C1 segment of cervical spinal cord (tissue), 14 donors: Measurements from ENCODE around the gene NR3C1.
A peak's percentile ranks its signal among the peaks of the same experiment; 100 is the strongest.

Source experiments
- DNase-seq, 14 donors: peaks; one replicate each; lab custom pipeline; 2025; lab: John Stamatoyannopoulos, UW

The NR3C1 gene

DNA sequence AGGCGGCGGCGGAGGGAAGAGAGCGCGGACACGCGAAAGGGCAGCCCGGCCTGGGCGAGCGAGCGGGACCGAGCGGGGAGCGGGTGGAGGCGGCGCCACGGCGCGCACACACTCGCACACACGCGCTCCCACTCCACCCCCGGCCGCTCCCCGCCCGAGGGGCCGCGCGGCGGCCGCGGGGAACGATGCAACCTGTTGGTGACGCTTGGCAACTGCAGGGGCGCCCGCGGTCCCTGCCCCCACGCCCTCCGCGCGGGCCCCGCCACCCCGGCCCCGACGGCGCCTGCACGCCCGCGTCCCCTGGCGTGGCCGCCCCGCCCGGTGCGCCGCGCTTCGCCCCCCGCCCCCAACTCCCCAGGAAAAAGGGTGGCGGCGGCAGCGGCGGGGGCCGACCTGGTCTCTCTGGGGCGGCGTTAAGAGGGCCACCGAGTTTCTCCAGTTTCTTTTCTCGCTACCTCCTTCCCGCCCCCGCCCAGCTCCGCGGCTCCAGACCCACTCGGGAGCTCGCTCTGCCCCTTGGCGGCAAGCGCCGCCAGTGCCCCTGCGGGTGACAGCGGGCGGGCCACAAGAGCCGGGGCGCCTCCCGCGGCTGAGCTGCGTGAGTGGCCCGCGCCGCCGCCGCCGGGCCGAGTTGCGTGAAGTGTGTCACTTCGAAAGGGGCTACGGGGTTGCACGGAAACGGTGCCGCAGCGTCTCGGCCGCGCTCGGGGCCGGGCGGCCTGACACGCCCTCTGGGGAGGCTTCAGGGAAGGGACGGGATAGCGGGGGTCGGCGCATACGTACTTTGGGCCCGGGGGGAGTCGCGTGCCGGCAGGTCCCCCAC is at the start of gene NR3C1:
NR3C1 (minus strand) TSS at position 94 of the 823 bp plus-strand sequence. CDS start 2,847 bp downstream, outside the sequence.
- peak; percentile 52 to 96 (median 88) for DNase-seq

DNA sequence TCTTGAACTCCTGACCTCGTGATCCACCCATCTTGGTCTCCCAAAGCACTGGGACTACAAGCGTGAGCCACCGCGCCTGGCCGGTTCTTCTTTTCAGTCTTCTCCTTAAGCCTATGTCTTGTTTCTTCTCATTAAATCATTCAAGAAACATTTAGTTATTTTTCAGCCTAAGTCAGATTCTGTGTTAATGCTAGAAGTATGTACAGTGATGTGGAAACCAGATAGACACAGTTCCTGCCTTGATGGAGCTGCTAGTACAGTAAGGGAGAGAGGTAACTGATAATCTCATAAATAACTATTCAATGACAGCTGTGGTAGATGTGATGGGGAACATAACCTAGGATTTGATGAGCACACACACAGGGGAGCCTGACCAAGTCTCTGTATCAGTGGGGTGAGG is 46.3 kb upstream of the NR3C1 start:
- DNase-seq = no peak

DNA sequence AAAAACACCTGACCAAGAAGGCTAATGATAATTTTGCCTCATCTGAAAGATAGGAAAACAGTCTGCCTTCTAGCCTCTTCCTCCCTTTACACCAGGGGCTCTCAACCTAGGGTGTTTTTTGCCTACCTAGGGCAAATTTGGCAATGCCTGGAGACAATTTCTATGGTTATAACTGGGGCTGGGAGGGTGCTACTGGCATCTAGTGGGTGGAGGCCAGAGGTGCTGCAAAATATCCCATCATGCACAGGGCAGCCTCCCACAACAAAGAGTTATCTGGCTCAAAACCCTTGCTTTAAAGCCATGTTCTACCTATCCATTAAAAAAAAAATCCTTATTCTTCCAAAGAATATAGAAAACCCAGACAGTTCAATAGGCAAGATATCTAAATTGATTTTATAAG is 45.0 kb upstream of the NR3C1 start:
- no peak for DNase-seq

- no peak for DNase-seq
Measured at GRCh38 chr5:143447983-143448382, 44.5 kb upstream of the NR3C1 start.

DNA sequence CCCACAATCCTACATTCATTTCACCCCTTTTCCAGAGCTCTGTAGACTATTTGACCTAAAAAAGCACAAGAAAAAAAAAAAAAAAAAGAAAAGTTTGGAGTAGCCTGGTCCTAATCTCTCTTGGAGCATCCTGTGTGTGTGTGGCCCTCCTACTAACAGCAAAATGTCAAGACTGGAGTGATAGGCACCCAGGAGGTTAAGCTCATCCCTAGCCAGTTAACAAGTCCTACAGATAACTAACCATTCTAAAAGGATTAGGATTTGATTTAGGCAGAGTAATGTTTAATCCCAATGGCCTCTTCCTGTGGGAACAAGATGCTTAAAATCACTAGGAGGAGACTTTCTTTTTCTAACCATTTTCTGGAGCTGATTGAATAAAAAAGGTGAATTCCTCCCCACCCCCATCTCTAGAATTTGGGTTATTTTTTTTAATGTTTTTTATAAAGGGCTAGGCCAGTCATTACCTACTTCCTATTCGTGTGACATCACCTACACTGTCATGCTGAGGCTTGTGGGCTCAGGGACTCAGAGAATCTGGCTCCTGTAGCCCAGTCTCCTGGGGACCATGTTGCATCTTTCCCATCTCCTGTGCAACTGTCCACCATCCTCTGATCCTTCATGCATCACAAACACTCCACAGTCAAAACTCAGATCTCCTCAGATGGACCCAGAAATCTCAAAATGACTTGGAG is 43.2 kb upstream of the NR3C1 start:
- no peak for DNase-seq

- DNase-seq = no peak
Measured at GRCh38 chr5:143445776-143446175, 42.3 kb upstream of the NR3C1 start.

DNA sequence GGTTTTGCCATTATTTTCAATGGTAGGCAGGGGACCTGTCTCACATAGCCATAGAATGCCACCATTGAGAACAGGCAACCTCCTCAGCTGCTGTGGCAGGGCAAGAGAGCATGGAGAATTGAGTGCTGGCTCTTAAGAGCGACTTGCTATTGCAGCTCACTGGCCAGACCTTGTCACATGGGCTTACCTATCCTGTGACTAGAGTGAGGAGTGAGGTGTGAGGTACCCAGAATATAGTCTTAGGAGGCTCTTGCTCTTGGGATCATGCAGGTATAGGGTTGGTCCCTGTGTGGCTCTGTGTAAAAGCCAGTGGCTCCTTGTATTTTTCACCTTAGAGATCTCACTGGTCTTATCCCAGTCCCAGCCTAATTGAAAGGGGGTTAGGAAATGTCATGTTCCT is 39.8 kb upstream of the NR3C1 start:
- DNase-seq = no peak

- DNase-seq = no peak
Measured at GRCh38 chr5:143442385-143442784, 38.9 kb upstream of the NR3C1 start.

DNA sequence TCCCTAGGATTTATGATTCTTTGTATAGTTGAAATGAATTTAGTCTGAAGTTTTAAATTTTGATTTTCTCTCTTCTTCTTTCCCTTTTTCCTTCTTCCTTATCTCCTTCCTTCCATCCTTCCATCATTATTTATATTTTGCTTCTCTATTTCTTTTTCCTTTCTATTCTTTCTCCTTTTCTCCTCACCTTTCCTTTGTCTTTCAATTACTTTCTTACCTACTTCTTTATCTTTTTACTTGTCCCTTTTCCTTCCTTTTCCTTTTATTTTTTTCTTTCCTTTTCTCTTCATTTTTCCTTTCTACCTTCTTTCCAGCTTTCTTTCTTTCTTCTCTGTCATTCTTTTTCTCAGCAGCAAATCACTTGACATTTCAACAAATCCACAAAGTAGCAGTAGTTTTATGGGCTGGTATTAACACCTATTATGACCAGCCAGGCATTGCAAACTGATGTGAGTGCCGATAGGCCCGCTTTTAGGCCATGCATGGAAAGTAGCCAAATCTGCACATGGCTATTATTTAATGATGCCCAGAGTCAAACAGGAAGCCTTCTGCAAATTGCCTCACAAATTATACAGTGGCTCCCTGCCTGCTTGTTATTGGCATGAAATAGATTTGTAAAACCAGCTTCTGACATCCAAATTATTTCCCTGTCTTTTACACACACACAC is 37.1 kb upstream of the NR3C1 start:
- DNase-seq = no peak

DNA sequence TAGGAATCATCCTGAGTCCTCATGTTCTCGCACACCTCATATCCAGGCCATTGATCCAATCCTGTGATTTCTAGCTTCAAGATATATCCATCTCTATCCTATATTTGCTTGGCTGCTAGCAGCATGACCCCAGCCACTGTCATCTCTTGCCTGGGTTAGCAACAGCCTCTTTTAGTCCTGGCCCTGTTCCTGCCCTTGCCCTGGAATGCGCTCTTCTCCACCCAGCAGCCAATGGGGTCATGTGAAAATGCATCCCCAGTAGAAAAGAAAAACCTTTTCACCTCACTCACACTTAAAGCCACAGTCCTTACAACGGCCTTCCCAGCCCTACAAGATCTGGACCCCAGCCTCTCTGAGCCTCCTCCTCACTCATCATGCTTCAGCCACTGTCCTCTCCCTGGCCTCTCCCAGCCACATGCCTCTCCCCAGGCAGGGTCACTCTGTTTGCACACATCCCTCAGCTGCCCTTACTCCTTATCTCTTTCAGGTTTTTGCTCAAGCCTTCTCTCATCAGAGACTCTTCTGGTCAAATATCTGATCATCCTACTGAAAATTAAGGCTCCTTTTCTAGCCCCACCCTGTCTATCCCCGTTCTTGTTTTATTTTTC is 34.3 kb upstream of the NR3C1 start:
- no peak for DNase-seq

GRCh38 chr5:143436871-143437270 is 33.4 kb upstream of the NR3C1 start:
- DNase-seq = no peak

GRCh38 chr5:143435210-143435657 is 31.7 kb upstream of the NR3C1 start:
- peak in 7 of 14 donors; percentile 7 to 35 (median 19) for DNase-seq

- no peak for DNase-seq
Measured at GRCh38 chr5:143434261-143435209, 31.0 kb upstream of the NR3C1 start.

DNA sequence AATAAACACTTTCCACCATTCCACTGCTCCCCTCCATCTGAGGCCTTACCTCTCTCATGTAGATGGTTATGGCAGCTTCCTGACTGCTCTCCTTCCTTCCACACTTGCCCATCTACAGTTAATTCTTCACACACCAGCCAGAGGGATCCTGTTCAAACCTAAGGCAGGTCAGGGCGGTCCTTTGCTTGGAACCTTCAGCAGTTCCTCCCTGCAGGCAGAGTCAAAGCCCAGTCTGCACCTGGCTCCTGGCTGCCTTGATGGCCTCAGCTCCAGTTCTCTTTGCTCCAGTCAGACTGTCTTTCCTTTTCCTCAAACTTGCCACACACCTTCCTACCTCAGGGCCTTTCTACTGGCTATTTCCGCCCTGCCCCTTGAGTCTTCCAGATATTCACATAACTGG is 30.2 kb upstream of the NR3C1 start:
- DNase-seq = no peak

DNA sequence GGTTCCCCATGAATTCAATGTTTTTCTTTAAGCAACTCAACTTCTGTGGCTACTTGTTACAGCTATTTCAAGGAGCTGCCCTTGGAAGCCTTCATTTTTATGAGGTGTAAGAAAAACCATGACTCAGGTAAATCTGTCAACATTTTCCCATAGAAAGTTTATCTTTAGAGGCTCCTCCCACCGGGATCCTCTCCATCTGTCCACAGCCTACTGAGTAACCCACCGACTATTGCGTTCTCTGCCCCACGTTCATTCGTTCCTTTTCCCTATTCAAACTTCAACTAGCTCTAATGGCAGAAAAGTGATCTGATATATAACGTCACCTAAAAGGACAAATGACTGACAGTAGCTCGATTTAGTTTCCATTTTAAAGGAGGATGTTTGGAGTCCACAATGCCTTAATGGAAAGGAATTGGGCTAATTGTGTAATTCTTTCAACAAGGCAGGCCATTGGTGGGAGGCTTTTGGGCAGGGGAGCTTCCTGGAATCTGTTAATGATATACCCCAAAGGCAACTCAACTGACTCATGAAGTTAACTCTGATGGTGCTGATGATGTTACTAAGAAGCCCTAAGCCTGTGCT is 29.3 kb upstream of the NR3C1 start:
- no peak for DNase-seq

DNA sequence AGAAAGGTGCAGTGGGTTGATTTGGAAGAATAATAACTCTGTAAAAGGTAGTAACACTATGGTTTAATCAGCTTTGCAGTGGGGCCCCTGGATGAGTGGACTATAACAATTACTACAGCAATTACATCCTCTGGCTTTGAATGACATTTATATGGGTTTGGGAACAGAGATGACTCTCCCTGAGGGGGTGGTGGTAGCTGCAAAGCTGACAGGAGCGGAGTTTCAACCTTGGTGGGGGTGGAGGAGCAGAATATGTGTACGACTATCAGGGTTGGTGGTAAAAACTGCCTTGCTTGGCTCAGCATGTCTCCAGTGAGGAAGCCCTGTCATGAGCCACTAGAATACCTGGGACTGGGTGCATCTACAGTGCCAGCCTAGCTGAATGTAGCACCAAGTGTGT is 28.3 kb upstream of the NR3C1 start:
- no peak for DNase-seq

DNA sequence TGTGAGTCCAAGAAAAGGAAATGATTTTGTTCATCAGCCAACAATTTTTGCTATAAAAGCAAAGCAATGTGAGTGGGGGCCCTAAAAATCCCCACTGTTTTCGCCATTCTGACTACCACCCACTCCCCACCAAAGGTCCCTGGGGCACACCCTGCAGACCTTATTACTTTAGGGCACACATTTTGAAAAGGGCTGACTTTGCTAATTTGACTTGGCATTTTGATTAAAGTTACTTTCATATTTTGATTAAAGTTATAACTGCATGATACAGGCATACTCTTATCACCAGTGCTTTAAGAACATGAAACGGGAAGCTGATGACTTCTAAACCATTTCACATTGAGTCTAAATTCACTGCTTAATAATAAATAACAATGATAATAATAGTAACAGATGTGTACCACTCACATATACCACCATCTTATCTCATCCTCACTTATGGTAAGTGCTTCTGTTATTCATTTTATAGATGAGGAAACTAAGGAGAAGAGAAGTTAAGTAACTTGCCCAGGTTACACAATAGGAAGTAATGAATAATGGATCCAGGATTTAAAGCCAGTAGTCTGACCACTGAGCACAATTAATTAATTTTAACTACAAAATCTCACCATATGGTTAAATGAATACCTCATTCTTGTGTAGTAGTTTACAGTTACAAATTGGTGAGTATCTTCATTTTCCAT is 25.4 kb upstream of the NR3C1 start:
- no peak for DNase-seq

DNA sequence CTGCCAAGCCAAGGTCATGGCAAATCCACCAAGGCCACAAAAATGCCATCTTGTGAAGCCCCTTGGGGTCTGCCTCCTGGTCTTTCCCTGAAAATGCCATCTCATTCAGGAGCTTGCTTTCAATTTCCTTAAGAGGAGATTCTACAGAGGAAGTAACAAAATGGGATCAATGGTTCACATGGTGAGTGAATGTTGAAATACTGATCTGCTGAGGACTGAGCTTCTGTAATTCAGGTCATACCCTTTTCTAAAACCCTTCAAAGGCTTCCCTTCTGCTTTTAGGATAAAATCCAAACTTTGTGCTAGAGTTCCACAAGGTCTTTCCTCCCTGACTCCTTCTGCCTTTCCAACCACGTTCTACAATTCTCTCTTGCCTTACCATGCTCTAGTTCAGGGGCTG is 24.7 kb upstream of the NR3C1 start:
- DNase-seq = no peak

DNA sequence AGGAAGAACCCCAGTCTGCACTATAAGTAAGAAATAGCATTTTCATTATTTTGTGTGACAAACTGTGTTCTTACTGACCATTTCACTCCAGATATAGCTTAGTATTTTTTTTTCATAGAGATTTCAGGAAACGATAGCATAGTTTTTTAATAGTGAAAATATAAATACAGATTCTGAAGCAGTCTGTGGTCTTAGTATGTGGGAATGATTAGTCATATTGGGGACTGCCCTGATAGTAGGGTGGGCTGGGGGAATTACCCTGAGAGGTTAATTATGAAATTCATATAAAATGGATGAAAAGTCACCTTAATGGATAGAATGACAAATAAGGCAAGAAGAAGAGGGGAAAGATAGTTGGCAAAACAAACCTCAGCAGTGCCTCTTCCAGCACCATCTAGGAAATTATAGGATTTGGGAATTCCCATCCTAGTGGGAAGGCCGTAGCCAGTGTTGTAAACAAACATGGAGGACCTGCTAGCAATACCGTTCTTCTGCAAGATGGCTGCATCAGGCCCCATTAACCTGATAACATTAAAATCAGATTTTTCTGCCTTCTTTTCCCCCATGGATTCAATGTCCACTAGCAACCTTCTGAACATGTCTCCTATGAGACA is 23.7 kb upstream of the NR3C1 start:
- DNase-seq = no peak
